Measurements from ENCODE around the gene VPS33A. TPM values are rescaled to one million over a fixed set of nuclear protein-coding genes. Genes with fewer than 3 reads are reported as not detected.

VPS33A gene
- polyA plus RNA-seq, 1 donor (not counting 4 experiments of a cell fraction or from before 2014, with no cell fraction given): 17.5 TPM

GRCh38 chr12:122183588-122183940 is 82.7 kb downstream of the VPS33A start:
- peak overlapping the region in 1 of 3 experiments; percentile 57 for H3K4me3 ChIP-seq (ENCODE audit: control insufficient read depth in 2 of 3, extremely low read depth in 1 of 3, insufficient read depth in 2 of 3, low read depth in 1 of 3, low read length in 3 of 3)
- TF ChIP-seq CTCF (optimal IDR thresholded peaks at IDR 0.05 in 1 of 3, IDR thresholded peaks at IDR 0.05 in 1 of 3, conservative IDR thresholded peaks at IDR 0.05 in 1 of 3; ENCODE audit: extremely low read depth in 1 of 3, insufficient read depth in 2 of 3, low read length in 3 of 3) (no peak), EZH2 (IDR thresholded peaks at IDR 0.05; ENCODE audit: low read length) (no peak)
- FAIRE-seq: no peak
- no peaks in the 10 kb centered on the region for H3K9me3 ChIP-seq (ENCODE audit: control insufficient read depth, low read depth, low read length)
- no peak for DNase-seq (ENCODE audit: low read depth, low spot score)
- H3K9me1 ChIP-seq (ENCODE audit: control insufficient read depth, extremely low read depth, insufficient read depth, low read length): no peaks in the 10 kb centered on the region
- no peak overlapping the region for H3K9ac ChIP-seq (ENCODE audit: control insufficient read depth, extremely low read depth, insufficient read depth, low read length)
- H3K79me2 ChIP-seq (ENCODE audit: control insufficient read depth, insufficient read depth, low read length): no peaks in the 10 kb centered on the region
- H3K36me3 ChIP-seq (ENCODE audit: control insufficient read depth in 2 of 2, extremely low read depth in 1 of 2, insufficient read depth in 2 of 2, low read length in 2 of 2): no peaks in the 10 kb centered on the region
- peaks cover 12% of the 10 kb centered on the region for H3K4me1 ChIP-seq (ENCODE audit: control insufficient read depth, extremely low read depth, insufficient read depth, low read length)
- H3K27me3 ChIP-seq (ENCODE audit: control insufficient read depth, extremely low read depth, insufficient read depth, low read length): no peaks in the 10 kb centered on the region
- H4K20me1 ChIP-seq (ENCODE audit: control insufficient read depth, extremely low read depth, insufficient read depth, low read length): no peaks in the 10 kb centered on the region
- H3K27ac ChIP-seq (ENCODE audit: control insufficient read depth, insufficient read depth, low read length): no peak overlapping the region
- H3K4me2 ChIP-seq (ENCODE audit: control insufficient read depth, extremely low read depth, insufficient read depth, low read depth, low read length): peak overlapping the region; percentile 81
- dilution Hi-C loops (cut with MboI; ENCODE audit: extremely low pct_ligation_motif_present, low sequenced_read_pairs): no loop called here
- H2AFZ ChIP-seq (ENCODE audit: control insufficient read depth, low read length): peak overlapping the region; percentile 42

GRCh38 chr12:122182887-122183587 is 83.3 kb downstream of the VPS33A start, which contains the start of gene LRRC43:
TSS of gene LRRC43 (plus strand) at chr12:122183123. CDS start at chr12:122183145, 22 bp downstream.
- H3K9ac ChIP-seq (ENCODE audit: control insufficient read depth, extremely low read depth, insufficient read depth, low read length): peak within 1 kb of the TSS; percentile 44
- H2AFZ ChIP-seq (ENCODE audit: control insufficient read depth, low read length): peak within 1 kb of the TSS; percentile 66
- no peak for TF ChIP-seq EZH2 (IDR thresholded peaks at IDR 0.05; ENCODE audit: low read length)
- no peak for TF ChIP-seq CTCF (optimal IDR thresholded peaks at IDR 0.05 in 1 of 3, IDR thresholded peaks at IDR 0.05 in 1 of 3, conservative IDR thresholded peaks at IDR 0.05 in 1 of 3; ENCODE audit: extremely low read depth in 1 of 3, insufficient read depth in 2 of 3, low read length in 3 of 3)
- H3K79me2 ChIP-seq (ENCODE audit: control insufficient read depth, insufficient read depth, low read length): no peaks in the 10 kb centered on the region
- peaks cover 12% of the 10 kb centered on the region for H3K4me1 ChIP-seq (ENCODE audit: control insufficient read depth, extremely low read depth, insufficient read depth, low read length)
- DNase-seq (ENCODE audit: low read depth, low spot score) (no peak), FAIRE-seq (no peak)
- peak within 1 kb of the TSS; percentile 33 to 63 (median 57) for H3K4me3 ChIP-seq (ENCODE audit: control insufficient read depth in 2 of 3, extremely low read depth in 1 of 3, insufficient read depth in 2 of 3, low read depth in 1 of 3, low read length in 3 of 3)
- no peak within 1 kb of the TSS for H3K27ac ChIP-seq (ENCODE audit: control insufficient read depth, insufficient read depth, low read length)
- H3K27me3 ChIP-seq (ENCODE audit: control insufficient read depth, extremely low read depth, insufficient read depth, low read length): no peaks in the 10 kb centered on the region
- H3K36me3 ChIP-seq (ENCODE audit: control insufficient read depth in 2 of 2, extremely low read depth in 1 of 2, insufficient read depth in 2 of 2, low read length in 2 of 2): no peaks in the 10 kb centered on the region
- no peaks in the 10 kb centered on the region for H3K9me3 ChIP-seq (ENCODE audit: control insufficient read depth, low read depth, low read length)
- no peaks in the 10 kb centered on the region for H3K9me1 ChIP-seq (ENCODE audit: control insufficient read depth, extremely low read depth, insufficient read depth, low read length)
- peak within 1 kb of the TSS; percentile 81 for H3K4me2 ChIP-seq (ENCODE audit: control insufficient read depth, extremely low read depth, insufficient read depth, low read depth, low read length)
- dilution Hi-C loops (cut with MboI; ENCODE audit: extremely low pct_ligation_motif_present, low sequenced_read_pairs): no loop called here
- no peaks in the 10 kb centered on the region for H4K20me1 ChIP-seq (ENCODE audit: control insufficient read depth, extremely low read depth, insufficient read depth, low read length)

Small RNA genes lying within 50 kb of the gene (small RNA-seq; reads per million reads assigned to genes)
- gene DIABLO (ENCODE audit: insufficient read length in 3 of 3, low read depth in 3 of 3, low replicate concordance in 1 of 3): 0 to 0.33 (median 0) reads per million in 3 experiments

Other genes starting within 250 kb of the VPS33A start
- 9.6 to 17.2 TPM (median 12.8 TPM) in 3 replicates for gene BCL7A, start 244.6 kb downstream of the VPS33A start, polyA plus RNA-seq
- gene MLXIP, start 187.7 kb downstream of the VPS33A start, polyA plus RNA-seq: 4.7 to 17.8 TPM (median 5.5 TPM) in 3 replicates
- not detected in 3 replicates for gene IL31, start 92.3 kb downstream of the VPS33A start, polyA plus RNA-seq
- 0.33 to 0.60 TPM (median 0.45 TPM) in 3 replicates for gene LRRC43, start 83.4 kb downstream of the VPS33A start, polyA plus RNA-seq
- 1.7 to 3.8 TPM (median 2.3 TPM) in 3 replicates for gene B3GNT4, start 62.8 kb downstream of the VPS33A start, polyA plus RNA-seq
- 31.1 to 61.9 TPM (median 41.6 TPM) in 3 replicates for gene DIABLO, start 40.4 kb downstream of the VPS33A start, polyA plus RNA-seq
- 54.0 to 94.1 TPM (median 54.3 TPM) in 3 replicates for gene CLIP1, start 156.2 kb upstream of the VPS33A start, polyA plus RNA-seq
- 10.2 to 14.0 TPM (median 10.3 TPM) in 3 replicates for gene ZCCHC8, start 234.4 kb upstream of the VPS33A start, polyA plus RNA-seq

All from keratinocyte (primary cell).